Lower lobe of right lung (tissue), 2 donors: ENCODE measurements around the gene AQP4. TPM values are rescaled to one million over a fixed set of nuclear protein-coding genes. Genes with fewer than 3 reads are reported as not detected.
A peak's percentile ranks its signal among the peaks of the same experiment; 100 is the strongest.

Experiments used
- ATAC-seq, 2 donors: fragments of 200-7000 bp; cut with Tn5 transposase; one replicate each; pipeline ENCODE4 v1.9.1; 2020 to 2022; ENCODE audit warnings: mild to moderate bottlenecking in 2 of 2, moderate library complexity in 2 of 2
- DNase-seq: peaks from one replicate; pipeline ENCODE4 v3.0.0-alpha.2; 2020
- H3K27ac ChIP-seq: fragments of 200-600 bp; one replicate; pipeline ENCODE4 v1.8.0; 2022
- H3K27me3 ChIP-seq: fragments of 200-600 bp; one replicate; pipeline ENCODE4 v1.8.0; 2022; ENCODE audit warnings: low read depth
- H3K36me3 ChIP-seq: fragments of 200-600 bp; one replicate; pipeline ENCODE4 v1.8.0; 2022; ENCODE audit warnings: mild to moderate bottlenecking
- H3K4me1 ChIP-seq: fragments of 200-600 bp; one replicate; pipeline ENCODE4 v1.8.0; 2022
- H3K4me3 ChIP-seq: fragments of 200-600 bp; one replicate; pipeline ENCODE4 v1.8.0; 2022; ENCODE audit warnings: mild to moderate bottlenecking
- H3K9me3 ChIP-seq: fragments of 200-600 bp; one replicate; pipeline ENCODE4 v1.8.0; 2022
- CTCF ChIP-seq: fragments of 200-600 bp; IDR thresholded peaks from one replicate; pipeline ENCODE4 v1.8.0; 2022; ENCODE audit warnings: antibody characterized with exemption, mild to moderate bottlenecking
- intact Hi-C: fragments of 100-400 bp; cut with DNase I; formaldehyde crosslinking; loops from one replicate; pipeline ENCODE4 v1.11.0; 2022
- total RNA-seq: library from RNA; stranded (reverse); fragmentation: NEBNext Ultra II Directional; extraction: Animal tissue kit (Norgen Biotek cat#: 25700); gene quantifications from one replicate; pipeline ENCODE4 v1.2.1, GENCODE V29; 2021
- donor health status: DM: no; HTN: yes; CAD: no; lungs with severe emphysema.

The AQP4 gene
- total RNA-seq, 1 donor from 2014 or later: 301 TPM

- Histone ChIP-seq H3K27me3 (no peaks in the 10 kb centered on the region), H3K36me3 (no peaks in the 10 kb centered on the region), H3K27ac (no peak overlapping the region), H3K4me1 (no peaks in the 10 kb centered on the region), H3K9me3 (peaks cover 8% of the 10 kb centered on the region), H3K4me3 (no peak overlapping the region)
- ATAC-seq (peak; percentile 78), DNase-seq (no peak)
- intact Hi-C loops: no loop called here
- TF ChIP-seq CTCF: no peak
These were observed 35.5 kb upstream of the AQP4 start for GRCh38 chr18:26901020-26901419.

GRCh38 chr18:26894426-26894825 is 28.9 kb upstream of the AQP4 start:
- no peaks in the 10 kb centered on the region for H3K36me3 ChIP-seq
- TF ChIP-seq CTCF: no peak
- no peak overlapping the region for H3K4me3 ChIP-seq
- no peaks in the 10 kb centered on the region for H3K4me1 ChIP-seq
- no peak overlapping the region for H3K27ac ChIP-seq
- no peaks in the 10 kb centered on the region for H3K27me3 ChIP-seq
- intact Hi-C loops: no loop called here
- DNase-seq (no peak), ATAC-seq (peak; percentile 54 to 91)
- no peaks in the 10 kb centered on the region for H3K9me3 ChIP-seq

GRCh38 chr18:26893996-26894395 is 28.5 kb upstream of the AQP4 start:
- no peak for TF ChIP-seq CTCF
- DNase-seq (no peak), ATAC-seq (peak in 1 of 2 donors; percentile 8)
- no peak overlapping the region for H3K27ac ChIP-seq
- no peaks in the 10 kb centered on the region for H3K27me3 ChIP-seq
- intact Hi-C loops: no loop called here
- H3K4me1 ChIP-seq: no peaks in the 10 kb centered on the region
- H3K4me3 ChIP-seq: no peak overlapping the region
- H3K9me3 ChIP-seq: no peaks in the 10 kb centered on the region
- no peaks in the 10 kb centered on the region for H3K36me3 ChIP-seq

GRCh38 chr18:26888259-26888658 is 22.8 kb upstream of the AQP4 start:
- no peaks in the 10 kb centered on the region for H3K4me1 ChIP-seq
- H3K4me3 ChIP-seq: no peak overlapping the region
- no peak for ATAC-seq
- no peaks in the 10 kb centered on the region for H3K36me3 ChIP-seq
- no peaks in the 10 kb centered on the region for H3K27me3 ChIP-seq
- no peaks in the 10 kb centered on the region for H3K9me3 ChIP-seq
- no peak for DNase-seq
- no peak for TF ChIP-seq CTCF
- intact Hi-C loops: no loop called here
- H3K27ac ChIP-seq: no peak overlapping the region

- Histone ChIP-seq H3K4me3 (no peak overlapping the region), H3K9me3 (no peaks in the 10 kb centered on the region), H3K27ac (no peak overlapping the region), H3K4me1 (no peaks in the 10 kb centered on the region), H3K36me3 (no peaks in the 10 kb centered on the region), H3K27me3 (no peaks in the 10 kb centered on the region)
- ATAC-seq (peak in 1 of 2 donors; percentile 39), DNase-seq (no peak)
- no peak for TF ChIP-seq CTCF
- intact Hi-C loops: no loop called here
These were observed 9.6 kb upstream of the AQP4 start for GRCh38 chr18:26875040-26875654.
